ENCODE results near the gene MAGI1. TPM values are rescaled to one million over a fixed set of nuclear protein-coding genes. Genes with fewer than 3 reads are reported as not detected.

Gene MAGI1
- total RNA-seq, 1 experiment from 2014 or later: 38.6 TPM

DNA sequence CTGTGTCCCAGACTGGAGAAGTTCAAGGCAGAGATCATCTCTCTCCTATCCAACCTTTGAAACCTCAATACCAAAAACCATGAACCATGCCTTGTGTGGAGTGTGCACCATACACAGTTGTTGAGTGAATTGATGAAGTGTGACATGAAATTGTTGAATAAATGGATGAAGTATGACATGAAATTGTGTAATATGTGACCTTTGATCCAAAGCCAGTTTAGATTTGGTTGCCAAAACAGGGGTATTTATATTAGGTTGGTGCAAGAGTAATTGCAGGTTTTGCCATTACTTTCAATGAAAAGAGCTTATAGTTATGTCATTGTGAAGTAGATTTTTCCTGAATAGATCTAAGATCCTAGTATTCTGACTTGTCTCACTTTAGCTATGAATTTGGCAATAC is 3.1 kb upstream of the MAGI1 start:
- ChIA-PET POLR2A (no interaction called here), CTCF (no interaction called here), RAD21 (ENCODE audit: low non-redundant PET in 1 of 2, low total read pairs in 2 of 2, uncharacterized antibody in 2 of 2, unreplicated experiment in 2 of 2) (no interaction called here)
- no peak overlapping the region for H3K4me3 ChIP-seq (replicated peaks in 1 of 2; ENCODE audit: low read depth in 1 of 2, low read length in 2 of 2)
- H3K27ac ChIP-seq (ENCODE audit: low read depth, low read length): no peak overlapping the region
- no peaks in the 10 kb centered on the region for H3K36me3 ChIP-seq (ENCODE audit: control insufficient read depth in 1 of 2, insufficient read depth in 2 of 2, low read length in 2 of 2)
- no peak for ATAC-seq
- no peaks in the 10 kb centered on the region for H4K20me1 ChIP-seq (ENCODE audit: insufficient read depth)
- TF ChIP-seq RAD21 (IDR thresholded peaks at IDR 0.05; ENCODE audit: low read depth) (no peak), EZH2phosphoT487 (IDR thresholded peaks at IDR 0.05; ENCODE audit: borderline replicate concordance) (no peak), EGR1 (IDR thresholded peaks at IDR 0.05; ENCODE audit: low read depth) (no peak), ZNF274 (IDR thresholded peaks at IDR 0.05; ENCODE audit: low read depth, low read length) (no peak), SP1 (IDR thresholded peaks at IDR 0.05; ENCODE audit: low read depth) (no peak), ZFX (IDR thresholded peaks at IDR 0.05) (no peak), TCF7L2 (IDR thresholded peaks at IDR 0.05; ENCODE audit: borderline replicate concordance, extremely low read depth, insufficient read depth, insufficient read length) (no peak), POLR2AphosphoS5 (IDR thresholded peaks at IDR 0.05; ENCODE audit: low read depth, low read length) (no peak), SRF (IDR thresholded peaks at IDR 0.05; ENCODE audit: low read depth) (no peak), YY1 (IDR thresholded peaks at IDR 0.05; ENCODE audit: extremely low read depth, insufficient replicate concordance, low read depth, low read length) (no peak), POLR2A (IDR thresholded peaks at IDR 0.05; ENCODE audit: borderline replicate concordance, extremely low read depth, insufficient read depth, insufficient read length) (no peak), CEBPB (IDR thresholded peaks at IDR 0.05; ENCODE audit: low read depth) (no peak), REST (IDR thresholded peaks at IDR 0.05; ENCODE audit: low read depth) (no peak), EZH2 (IDR thresholded peaks at IDR 0.05) (no peak), ELF1 (IDR thresholded peaks at IDR 0.05; ENCODE audit: borderline replicate concordance, low read depth) (no peak), JUND (IDR thresholded peaks at IDR 0.05) (no peak)
- TF ChIP-seq, protein P1, sequence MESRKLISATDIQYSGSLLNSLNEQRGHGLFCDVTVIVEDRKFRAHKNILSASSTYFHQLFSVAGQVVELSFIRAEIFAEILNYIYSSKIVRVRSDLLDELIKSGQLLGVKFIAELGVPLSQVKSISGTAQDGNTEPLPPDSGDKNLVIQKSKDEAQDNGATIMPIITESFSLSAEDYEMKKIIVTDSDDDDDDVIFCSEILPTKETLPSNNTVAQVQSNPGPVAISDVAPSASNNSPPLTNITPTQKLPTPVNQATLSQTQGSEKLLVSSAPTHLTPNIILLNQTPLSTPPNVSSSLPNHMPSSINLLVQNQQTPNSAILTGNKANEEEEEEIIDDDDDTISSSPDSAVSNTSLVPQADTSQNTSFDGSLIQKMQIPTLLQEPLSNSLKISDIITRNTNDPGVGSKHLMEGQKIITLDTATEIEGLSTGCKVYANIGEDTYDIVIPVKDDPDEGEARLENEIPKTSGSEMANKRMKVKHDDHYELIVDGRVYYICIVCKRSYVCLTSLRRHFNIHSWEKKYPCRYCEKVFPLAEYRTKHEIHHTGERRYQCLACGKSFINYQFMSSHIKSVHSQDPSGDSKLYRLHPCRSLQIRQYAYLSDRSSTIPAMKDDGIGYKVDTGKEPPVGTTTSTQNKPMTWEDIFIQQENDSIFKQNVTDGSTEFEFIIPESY (IDR thresholded peaks at IDR 0.05; ENCODE audit: extremely low read depth, insufficient replicate concordance, low read length): no peak
- TF ChIP-seq, protein P2, sequence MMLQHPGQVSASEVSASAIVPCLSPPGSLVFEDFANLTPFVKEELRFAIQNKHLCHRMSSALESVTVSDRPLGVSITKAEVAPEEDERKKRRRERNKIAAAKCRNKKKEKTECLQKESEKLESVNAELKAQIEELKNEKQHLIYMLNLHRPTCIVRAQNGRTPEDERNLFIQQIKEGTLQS (IDR thresholded peaks at IDR 0.05): no peak
- TF ChIP-seq, protein P3, sequence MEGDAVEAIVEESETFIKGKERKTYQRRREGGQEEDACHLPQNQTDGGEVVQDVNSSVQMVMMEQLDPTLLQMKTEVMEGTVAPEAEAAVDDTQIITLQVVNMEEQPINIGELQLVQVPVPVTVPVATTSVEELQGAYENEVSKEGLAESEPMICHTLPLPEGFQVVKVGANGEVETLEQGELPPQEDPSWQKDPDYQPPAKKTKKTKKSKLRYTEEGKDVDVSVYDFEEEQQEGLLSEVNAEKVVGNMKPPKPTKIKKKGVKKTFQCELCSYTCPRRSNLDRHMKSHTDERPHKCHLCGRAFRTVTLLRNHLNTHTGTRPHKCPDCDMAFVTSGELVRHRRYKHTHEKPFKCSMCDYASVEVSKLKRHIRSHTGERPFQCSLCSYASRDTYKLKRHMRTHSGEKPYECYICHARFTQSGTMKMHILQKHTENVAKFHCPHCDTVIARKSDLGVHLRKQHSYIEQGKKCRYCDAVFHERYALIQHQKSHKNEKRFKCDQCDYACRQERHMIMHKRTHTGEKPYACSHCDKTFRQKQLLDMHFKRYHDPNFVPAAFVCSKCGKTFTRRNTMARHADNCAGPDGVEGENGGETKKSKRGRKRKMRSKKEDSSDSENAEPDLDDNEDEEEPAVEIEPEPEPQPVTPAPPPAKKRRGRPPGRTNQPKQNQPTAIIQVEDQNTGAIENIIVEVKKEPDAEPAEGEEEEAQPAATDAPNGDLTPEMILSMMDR (IDR thresholded peaks at IDR 0.05 in 2 of 3, conservative IDR thresholded peaks at IDR 0.05 in 1 of 3; ENCODE audit: borderline replicate concordance in 1 of 3, insufficient read depth in 1 of 3, low read depth in 2 of 3, low read length in 2 of 3): no peak
- H3K9me2 ChIP-seq (ENCODE audit: insufficient read depth): no peaks in the 10 kb centered on the region
- no TSS peak for BruUV-seq (replicated peaks)
- peaks cover 8 to 17% of the 10 kb centered on the region in 2 experiments for H3K4me1 ChIP-seq (ENCODE audit: control insufficient read depth in 1 of 2, insufficient read depth in 2 of 2, low read length in 2 of 2)
- peaks cover 16% of the 10 kb centered on the region for H3K79me2 ChIP-seq (ENCODE audit: insufficient read depth, low read length)
- no peaks in the 10 kb centered on the region for H3K27me3 ChIP-seq (ENCODE audit: insufficient read depth, low read length)
- H3K9me3 ChIP-seq (ENCODE audit: control insufficient read depth in 1 of 2, insufficient read depth in 1 of 2, low read depth in 1 of 2, low read length in 2 of 2): no peaks in the 10 kb centered on the region
- intact Hi-C loops (cut with micrococcal nuclease): no loop called here
- no peak overlapping the region for H3K9ac ChIP-seq (ENCODE audit: low read length)
- no peak overlapping the region for H3K4me2 ChIP-seq (ENCODE audit: low read length)
- no peak overlapping the region for H2AFZ ChIP-seq (ENCODE audit: low read depth, low read length, poor library complexity, severe bottlenecking)
- no peak for DNase-seq (ENCODE audit: low read depth, low spot score)
